GM12878 (cell line): ENCODE data around the gene BCORL1. TPM values are rescaled to one million over a fixed set of nuclear protein-coding genes. Genes with fewer than 3 reads are reported as not detected.

Experiments used
- ATAC-seq: fragments of 200-7000 bp; cut with Tn5 transposase; 3 replicates; pipeline ENCODE4 v1.9.1; 2020; ENCODE audit warnings: mild to moderate bottlenecking, moderate library complexity
- BruUV-seq: library from RNA; stranded (reverse); fragments of 400-500 nt; replicated peaks from 2 replicates; lab custom pipeline; 2021; lab: Mats Ljungman, UMichigan
- CTCF ChIA-PET: fragments of 300-600 bp; sonication (Branson Sonifier 250); formaldehyde crosslinking; extraction: SDS; loops from one replicate; lab custom pipeline; 2021; ENCODE audit warnings: inconsistent platforms; lab: Yijun Ruan, JAX
- POLR2A ChIA-PET: fragments of 350-600 bp; formaldehyde crosslinking; extraction: SDS; loops from one replicate; lab custom pipeline; 2021; ENCODE audit warnings: inconsistent platforms; lab: Charles Lee
- RAD21 ChIA-PET: fragments of 300-600 bp; sonication (Branson Sonifier 250); formaldehyde crosslinking; loops from one replicate; lab custom pipeline; 2023; ENCODE audit warnings: antibody characterized with exemption; ENCODE audit not compliant: unreplicated experiment; lab: Charles Lee
- SMC1A ChIA-PET: fragments of 300-600 bp; sonication (Branson Sonifier 250); formaldehyde crosslinking; loops from one replicate; lab custom pipeline; 2023; ENCODE audit not compliant: unreplicated experiment, uncharacterized antibody; lab: Charles Lee
- DNase-seq: peaks from one replicate; pipeline ENCODE4 v3.0.0-alpha.2; 2011; ENCODE audit warnings: low read depth, low spot score
- FAIRE-seq: peaks from 3 replicates; lab custom pipeline; 2011; peaks lifted over from hg19 to GRCh38; lab: Jason Lieb, UNC
- H2AFZ ChIP-seq: 2 replicates; pipeline ENCODE4 v1.6.0; 2011; ENCODE audit warnings: low read depth, low read length, control low read depth; ENCODE audit not compliant: control insufficient read depth
- H3K27ac ChIP-seq: 2 replicates; pipeline ENCODE4 v1.5.1; 2011; ENCODE audit warnings: control low read depth; ENCODE audit not compliant: control insufficient read depth, insufficient read depth
- H3K27me3 ChIP-seq, 2 experiments: replicated peaks in 1 of 2; 2 replicates each; pipeline versions ENCODE4 v1.6.0 to v1.6.1; 2011; ENCODE audit warnings: low read length in 1 of 2; ENCODE audit not compliant: control insufficient read depth in 2 of 2, insufficient read depth in 2 of 2
- H3K36me3 ChIP-seq, 2 experiments: 2 replicates each; pipeline ENCODE4 v1.5.1; 2011; ENCODE audit warnings: low read length in 1 of 2; ENCODE audit not compliant: control insufficient read depth in 2 of 2, insufficient read depth in 2 of 2
- H3K4me1 ChIP-seq: 2 replicates; pipeline ENCODE4 v1.6.1; 2011; ENCODE audit warnings: mild to moderate bottlenecking, low read length, moderate library complexity, mixed read lengths; ENCODE audit not compliant: control insufficient read depth, insufficient read depth
- H3K4me2 ChIP-seq: 2 replicates; pipeline ENCODE4 v1.6.0; 2011; ENCODE audit warnings: control low read depth; ENCODE audit not compliant: control insufficient read depth, insufficient read depth
- H3K4me3 ChIP-seq: fragments of 200-600 bp; sonication (generic); 2 replicates; pipeline ENCODE4 v1.5.1; 2016
- H3K79me2 ChIP-seq: 2 replicates; pipeline ENCODE4 v1.6.0; 2011; ENCODE audit warnings: low read length; ENCODE audit not compliant: control insufficient read depth, insufficient read depth
- H3K9ac ChIP-seq: 2 replicates; pipeline ENCODE4 v1.8.0; 2011; ENCODE audit warnings: low read length, control low read depth, mixed read lengths; ENCODE audit not compliant: control insufficient read depth, insufficient read depth
- H3K9me3 ChIP-seq: replicated peaks from 3 replicates; pipeline ENCODE4 v1.5.1; 2011; ENCODE audit warnings: mild to moderate bottlenecking, low read length; ENCODE audit not compliant: control insufficient read depth, insufficient read depth
- H4K20me1 ChIP-seq: 2 replicates; pipeline ENCODE4 v1.6.0; 2011; ENCODE audit not compliant: control insufficient read depth, insufficient read depth
- E2F4 ChIP-seq: IDR thresholded peaks from 2 replicates; pipeline ENCODE4 v1.6.1; 2012; ENCODE audit warnings: low read depth, low read length, improper control_type of control experiment
- HSF1 ChIP-seq: fragments of 150-350 bp; IDR thresholded peaks from 2 replicates; pipeline ENCODE4 v1.6.1; 2014; ENCODE audit warnings: mild to moderate bottlenecking, low read depth, low read length
- IRF4 ChIP-seq: IDR thresholded peaks from 2 replicates; pipeline ENCODE4 v1.6.1; 2011; ENCODE audit warnings: low read depth, low read length
- NFXL1 ChIP-seq: fragments of 450-650 bp; IDR thresholded peaks from 2 replicates; pipeline ENCODE4 v1.6.1; 2017; ENCODE audit warnings: antibody characterized with exemption, mild to moderate bottlenecking, borderline replicate concordance
- PML ChIP-seq: IDR thresholded peaks from 2 replicates; pipeline ENCODE4 v1.6.1; 2012; ENCODE audit warnings: low read length, inconsistent platforms
- RAD51 ChIP-seq: fragments of 450-650 bp; IDR thresholded peaks from 2 replicates; pipeline ENCODE4 v1.6.1; 2016; ENCODE audit warnings: moderate library complexity, mild to moderate bottlenecking, inconsistent platforms
- TCF12 ChIP-seq: IDR thresholded peaks from 2 replicates; pipeline ENCODE4 v1.6.1; 2011; ENCODE audit warnings: low read depth, mild to moderate bottlenecking, low read length
- WGBS: methylation state at CpG from one replicate; pipeline ENCODE4 v1.1.6; 2016; ENCODE audit warnings: low lambda C conversion rate; ENCODE audit not compliant: insufficient replicate concordance, insufficient coverage; ENCODE audit errors: missing lambda C conversion rate; 5-methylcytosine and 5-hydroxymethylcytosine counted together
- in situ Hi-C: fragments of 300-500 bp; cut with MboI; formaldehyde crosslinking; loops from 9 replicates; pipeline ENCODE4 v1.14.3; 2018; ENCODE audit warnings: mixed read lengths
- intact Hi-C: fragments of 100-400 bp; cut with micrococcal nuclease; formaldehyde crosslinking; loops from one replicate; pipeline ENCODE4 v1.14.2; 2022; ENCODE audit not compliant: unreplicated experiment
- polyA plus RNA-seq, 11 experiments: library from polyadenylated mRNA; depleted of rRNA in 4 of 11; unstranded in 6 of 11; stranded (reverse) in 5 of 11; fragments of >200 nt; fragmentation: Nextera tagmentation in 4 of 11; fragmentation: Illumina TruSeq in 1 of 11; extraction: Ambion mirVana in 4 of 11; extraction: Trizol in 1 of 11; gene quantifications; 1 replicate in 1 of 11; 2 replicates in 10 of 11; pipeline versions ENCODE4 v1.2.1 to v1.2.3, GENCODE V29; 2011 to 2016; ENCODE audit warnings: inconsistent platforms in 2 of 11, missing spikeins in 2 of 11, low read depth in 1 of 11
- total RNA-seq, 4 experiments: library from RNA; depleted of rRNA in 3 of 4; stranded (reverse); fragments of >200 nt in 3 of 4; fragmentation: Illumina TruSeq in 1 of 4; extraction: Trizol in 1 of 4; gene quantifications; 2 replicates each; pipeline versions ENCODE4 v1.2.1 to v1.2.3, GENCODE V29; 2013 to 2021

The BCORL1 gene
- total and polyA plus RNA-seq, 10 of the 15 experiments (the other 5 are each of a cell fraction or from before 2014, with no cell fraction given), result 0.16 to 7.2 (median 0.94) TPM

- intact Hi-C loops (loop anchor here (10.0 kb wide), 1 partner anchor 241 kb away; the partner anchor contains the start of gene RAB33A), in situ Hi-C loops (no loop called here)
- RAD21 ChIA-PET, result interaction anchor here (0.7 to 1.0 kb wide), 2 partner anchors 94 to 185 kb away, joined by 3 read pairs; no protein-coding TSS in a partner anchor
- Histone ChIP-seq H2AFZ (no peak overlapping the region), H3K79me2 (no peaks in the 10 kb centered on the region), H4K20me1 (no peaks in the 10 kb centered on the region), H3K4me2 (no peak overlapping the region), H3K27ac (no peak overlapping the region), H3K9ac (no peak overlapping the region), H3K9me3 (no peaks in the 10 kb centered on the region; the same call in 2 of the 3 replicates), H3K4me3 (no peak overlapping the region), H3K4me1 (no peaks in the 10 kb centered on the region), H3K27me3 (no peaks in the 10 kb centered on the region), H3K36me3 (no peaks in the 10 kb centered on the region)
- DNase-seq (no peak), ATAC-seq (no peak), FAIRE-seq (no peak)
- 48% methylated on average over 7 of the region's 7 CpGs for WGBS
- SMC1A ChIA-PET, result no interaction called here
- no peak for TF ChIP-seq HSF1
- POLR2A ChIA-PET, result interaction anchor here (0.6 kb wide), 3 partner anchors 10 to 1761 kb away, joined by 3 to 4 read pairs (median 3); no protein-coding TSS in a partner anchor
- no TSS peak for BruUV-seq
- CTCF ChIA-PET, result no interaction called here
These were observed 48.7 kb upstream of the BCORL1 start for GRCh38 chrX:129933700-129934099.

- ChIA-PET POLR2A (interaction anchor here (0.6 kb wide), 1 partner anchor 89 kb away, joined by 3 read pairs; no protein-coding TSS in a partner anchor), CTCF (no interaction called here), RAD21 (interaction anchor here (1.0 kb wide), 1 partner anchor 93 kb away, joined by 3 read pairs; no protein-coding TSS in a partner anchor), SMC1A (no interaction called here)
- WGBS, result 68% methylated on average over 10 of the region's 10 CpGs
- H3K4me2 ChIP-seq, result no peak overlapping the region
- BruUV-seq, result no TSS peak
- no peaks in the 10 kb centered on the region for H4K20me1 ChIP-seq
- no peaks in the 10 kb centered on the region for H3K27me3 ChIP-seq
- no peak overlapping the region for H3K9ac ChIP-seq
- H3K9me3 ChIP-seq, result no peaks in the 10 kb centered on the region; the same call in 2 of the 3 replicates
- H3K4me3 ChIP-seq, result no peak overlapping the region
- no peak for TF ChIP-seq IRF4
- no peak for TF ChIP-seq RAD51
- no peak for TF ChIP-seq TCF12
- no peak for TF ChIP-seq E2F4
- TF ChIP-seq PML, result no peak
- no peak for TF ChIP-seq NFXL1
- no peaks in the 10 kb centered on the region for H3K4me1 ChIP-seq
- H3K27ac ChIP-seq, result no peak overlapping the region
- ATAC-seq (no peak), DNase-seq (no peak), FAIRE-seq (no peak)
- no peaks in the 10 kb centered on the region for H3K79me2 ChIP-seq
- H3K36me3 ChIP-seq, result no peaks in the 10 kb centered on the region
- H2AFZ ChIP-seq, result no peak overlapping the region
- in situ Hi-C loops, result no loop called here
- intact Hi-C loops, result loop anchor here (10.0 kb wide), 1 partner anchor 240 kb away; the partner anchor contains the start of gene RAB33A
These were observed 48.0 kb upstream of the BCORL1 start for GRCh38 chrX:129934461-129934860.
